Transverse colon (tissue), 4 donors: ENCODE results near the gene POLR2J2. TPM values are rescaled to one million over a fixed set of nuclear protein-coding genes. Genes with fewer than 3 reads are reported as not detected.
"Not testable (repeated sequence)": the region's sequence is repeated elsewhere in the genome, so short reads cannot be mapped to it uniquely, and the experiment has no call there.

Experiments used
- DNase-seq: peaks from one replicate; pipeline ENCODE4 v3.0.0-alpha.2; 2019
- H3K27ac ChIP-seq, 4 donors: fragments of 200-600 bp; sonication (generic); 2 replicates each; pipeline ENCODE4 v1.5.1; 2016 to 2018; ENCODE audit warnings: inconsistent platforms in 4 of 4
- H3K27me3 ChIP-seq: fragments of 200-600 bp; sonication (generic); 2 replicates; pipeline ENCODE4 v1.5.1; 2017; ENCODE audit warnings: inconsistent platforms
- H3K36me3 ChIP-seq, 4 donors: fragments of 200-600 bp; sonication (generic); 2 replicates each; pipeline ENCODE4 v1.5.1; 2017 to 2019; ENCODE audit warnings: inconsistent platforms in 4 of 4
- H3K4me1 ChIP-seq, 4 donors: fragments of 200-600 bp; sonication (generic); 2 replicates each; pipeline ENCODE4 v1.5.1; 2017 to 2020; ENCODE audit warnings: inconsistent platforms in 4 of 4
- H3K4me3 ChIP-seq, 4 donors: fragments of 200-600 bp; sonication (generic); 1 replicate in 1 of 4; 2 replicates in 3 of 4; pipeline versions ENCODE4 v1.5.1 to v1.6.1; 2017 to 2019; ENCODE audit warnings: inconsistent platforms in 4 of 4
- H3K9me3 ChIP-seq, 2 donors: fragments of 200-600 bp; sonication (generic); 2 replicates each; pipeline ENCODE4 v1.5.1; 2017 to 2019; ENCODE audit warnings: inconsistent platforms in 2 of 2
- WGBS, 2 donors: methylation state at CpG; one replicate each; pipeline ENCODE4 v1.1.5; 2018; ENCODE audit warnings: low coverage in 1 of 2; 5-methylcytosine and 5-hydroxymethylcytosine counted together
- in situ Hi-C, 4 donors: fragments of 200-750 bp; cut with MboI; loops; one replicate each; pipeline versions ENCODE4 v1.15.0 to v1.15.1; 2017; ENCODE audit warnings: low sequenced_read_pairs in 3 of 4, low pct_ligation_motif_present in 1 of 4, low pct_unique_long_range_greater_than_20kb in 1 of 4
- intact Hi-C: fragments of 100-400 bp; cut with DNase I; formaldehyde crosslinking; loops from one replicate; pipeline ENCODE4 v1.15.1; 2023; ENCODE audit warnings: low total_unique reads
- total RNA-seq, 4 donors: library from RNA; depleted of rRNA; stranded (reverse); fragments of >200 nt; gene quantifications; one replicate each; pipeline ENCODE4 v1.1.0, GENCODE V29; 2016

The POLR2J2 gene
- 1 to 10 TPM; 1.1 to 6.7 (median 5.2) TPM for total RNA-seq

DNA sequence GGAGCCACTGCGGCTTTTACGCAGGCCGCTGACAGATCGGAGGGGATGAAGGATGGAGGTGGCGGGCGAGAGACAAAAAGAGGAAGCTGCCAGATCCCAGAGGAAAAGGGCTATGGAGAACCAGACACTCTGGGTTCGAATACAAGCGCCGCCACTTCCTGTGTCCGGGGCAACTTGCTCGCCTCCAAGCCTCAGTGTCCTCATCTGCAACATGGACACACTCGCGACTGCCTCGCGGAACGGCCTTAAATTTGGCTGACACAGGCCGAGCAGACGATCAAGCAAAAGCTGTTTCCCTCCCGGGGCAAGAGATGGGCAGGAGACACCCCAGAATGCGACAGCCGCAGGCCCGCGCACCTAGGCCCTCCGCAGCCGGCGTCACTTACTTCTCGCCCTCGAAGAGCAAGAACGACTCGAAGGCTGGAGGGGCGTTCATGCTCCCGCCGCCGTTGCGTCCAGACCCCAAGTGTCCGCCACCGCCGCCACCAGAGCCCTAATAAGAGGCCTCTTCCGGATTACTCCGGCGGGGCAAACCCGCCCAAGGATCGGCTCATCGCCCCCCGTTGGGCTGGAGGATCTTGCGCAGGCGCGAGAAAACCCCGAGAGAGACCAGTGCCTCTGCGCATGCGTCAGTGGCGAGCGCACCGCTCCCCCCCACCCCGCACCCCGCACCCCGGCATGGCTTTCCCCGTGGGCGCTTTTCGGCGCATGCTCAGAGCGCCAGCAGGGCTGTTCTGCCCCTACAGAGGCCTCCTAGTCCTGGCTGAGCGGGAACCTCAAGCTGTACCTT is at the start of gene POLR2J2:
Gene POLR2J2 (minus strand): TSS at position 498 of the 790 bp plus-strand sequence. CDS start 62 bp downstream, at position 436.
- intact Hi-C loops, result not testable (repeated sequence)
- peak within 1 kb of the TSS in 3 of 4 donors; percentile 48 to 58 (median 53) for H3K27ac ChIP-seq

DNA sequence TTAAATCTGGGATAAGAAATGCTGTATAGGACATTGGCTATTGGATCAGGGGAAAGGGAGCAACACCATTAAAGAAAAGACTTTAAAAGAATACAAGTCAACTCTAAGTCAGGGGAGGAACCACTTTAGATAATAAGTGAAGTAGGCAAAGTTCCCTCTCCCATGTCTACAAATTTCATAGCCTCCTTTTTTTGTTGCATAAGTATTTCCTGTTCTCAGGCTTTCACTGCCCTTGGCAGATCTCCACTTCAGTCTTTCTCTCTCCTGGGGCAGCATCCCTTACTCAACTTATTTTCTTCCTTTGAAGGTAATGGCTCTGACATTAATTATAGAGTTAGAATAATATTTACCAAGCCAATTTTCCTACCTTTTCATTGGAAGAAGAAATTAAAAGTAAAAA is 47.0 kb upstream of the POLR2J2 start:
- H3K36me3 ChIP-seq, H3K9me3 ChIP-seq, H3K4me3 ChIP-seq, H3K27me3 ChIP-seq, H3K27ac ChIP-seq, DNase-seq, in situ Hi-C loops, H3K4me1 ChIP-seq, intact Hi-C loops: not testable (repeated sequence)

More for the DNA sequence above, at the start of gene POLR2J2:
- H3K36me3 ChIP-seq, H3K9me3 ChIP-seq, H3K4me1 ChIP-seq, in situ Hi-C loops, H3K27me3 ChIP-seq: not testable (repeated sequence)
- peak; percentile 84 for DNase-seq
- no CpG with 5 or more reads among the region's 63 CpGs for WGBS, 2 donors
- H3K4me3 ChIP-seq, result peak within 1 kb of the TSS in 3 of 4 donors; percentile 22 to 48 (median 32)

DNA sequence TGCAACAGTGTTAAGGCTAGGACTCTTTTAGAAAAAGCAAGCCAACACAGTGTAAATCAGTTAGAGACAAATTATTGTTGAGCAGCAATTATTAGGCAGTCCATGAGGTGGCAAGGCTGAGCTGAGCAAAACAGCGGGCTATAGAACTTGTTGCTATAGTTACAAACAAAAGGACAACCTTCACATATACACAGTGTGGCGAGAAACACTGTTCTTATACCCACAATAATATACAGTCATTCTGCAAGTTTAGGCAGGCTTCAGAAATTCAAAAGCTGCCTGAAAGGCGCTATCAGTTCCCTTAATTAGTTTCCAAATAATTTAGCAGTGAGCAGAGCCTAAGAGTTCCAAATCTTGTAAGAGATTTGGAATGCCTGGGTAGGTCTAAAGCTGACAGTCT is 44.3 kb upstream of the POLR2J2 start:
- H3K9me3 ChIP-seq, in situ Hi-C loops, DNase-seq, H3K4me3 ChIP-seq, H3K27ac ChIP-seq, H3K36me3 ChIP-seq, H3K27me3 ChIP-seq, intact Hi-C loops, H3K4me1 ChIP-seq: not testable (repeated sequence)
- WGBS, 2 donors, result 48 to 83% methylated on average over 2 of the region's 3 CpGs

DNA sequence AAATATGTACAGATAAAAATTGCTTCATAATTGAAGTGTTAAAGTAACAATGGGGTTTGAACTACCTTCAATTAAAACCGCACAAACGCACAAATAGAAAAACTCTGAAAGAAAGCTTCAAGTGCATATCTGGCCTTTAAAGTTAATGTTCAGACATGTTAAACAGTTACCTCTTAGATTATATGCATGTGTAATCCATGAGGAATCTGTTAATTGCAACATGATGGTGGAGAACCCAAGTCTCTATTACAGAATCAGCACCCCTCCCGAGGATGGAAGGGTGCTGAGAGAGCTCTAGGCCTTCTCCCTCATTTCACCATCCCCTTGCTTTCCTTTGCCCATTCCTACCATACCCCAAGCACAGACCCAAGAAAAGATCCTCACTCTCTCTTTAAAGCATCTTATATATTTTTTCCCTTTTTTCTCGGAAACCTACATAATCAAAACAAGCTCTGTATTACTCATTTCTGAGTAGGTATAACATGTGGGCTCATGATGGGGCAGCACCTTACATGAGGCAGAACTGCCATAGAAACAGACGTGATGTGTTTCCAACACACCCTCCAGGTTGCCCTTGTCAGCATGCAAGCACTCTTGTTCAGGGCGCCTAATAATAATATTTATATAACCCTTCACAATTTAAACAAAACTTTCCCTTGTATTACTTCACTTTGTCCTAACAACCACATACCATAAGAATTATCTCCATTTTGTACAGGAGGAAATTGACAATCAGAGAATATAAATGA is 43.5 kb upstream of the POLR2J2 start:
- not testable (repeated sequence) for DNase-seq, H3K27me3 ChIP-seq

DNA sequence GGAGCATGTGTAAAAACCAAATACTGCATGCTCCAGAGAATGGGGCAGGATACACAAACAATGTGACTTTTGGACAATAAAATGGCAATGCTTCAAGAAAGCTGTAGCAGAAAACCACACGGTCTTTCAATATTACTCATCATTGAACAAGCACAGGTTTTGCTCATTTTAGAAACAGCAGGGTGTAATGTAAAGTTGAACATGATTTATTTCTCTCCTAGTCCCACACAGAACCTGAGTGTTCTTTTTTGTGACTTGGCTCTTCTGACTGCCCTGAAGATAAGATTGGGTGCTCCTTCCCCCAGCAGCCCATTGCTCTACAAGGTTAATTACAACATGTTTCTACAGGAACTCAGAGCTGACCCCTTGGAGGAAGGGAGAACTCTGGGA is 42.2 kb upstream of the POLR2J2 start:
- in situ Hi-C loops, intact Hi-C loops: not testable (repeated sequence)
- WGBS, 2 donors, result no CpG with 5 or more reads among the region's 1 CpG

More for the DNA sequence above, 43.5 kb upstream of the POLR2J2 start:
- H3K27ac ChIP-seq, H3K4me3 ChIP-seq, intact Hi-C loops, H3K4me1 ChIP-seq, in situ Hi-C loops, H3K9me3 ChIP-seq, H3K36me3 ChIP-seq: not testable (repeated sequence)
- WGBS, 2 donors, result 75 to 90% methylated on average over 2 to 6 of the region's 6 CpGs

DNA sequence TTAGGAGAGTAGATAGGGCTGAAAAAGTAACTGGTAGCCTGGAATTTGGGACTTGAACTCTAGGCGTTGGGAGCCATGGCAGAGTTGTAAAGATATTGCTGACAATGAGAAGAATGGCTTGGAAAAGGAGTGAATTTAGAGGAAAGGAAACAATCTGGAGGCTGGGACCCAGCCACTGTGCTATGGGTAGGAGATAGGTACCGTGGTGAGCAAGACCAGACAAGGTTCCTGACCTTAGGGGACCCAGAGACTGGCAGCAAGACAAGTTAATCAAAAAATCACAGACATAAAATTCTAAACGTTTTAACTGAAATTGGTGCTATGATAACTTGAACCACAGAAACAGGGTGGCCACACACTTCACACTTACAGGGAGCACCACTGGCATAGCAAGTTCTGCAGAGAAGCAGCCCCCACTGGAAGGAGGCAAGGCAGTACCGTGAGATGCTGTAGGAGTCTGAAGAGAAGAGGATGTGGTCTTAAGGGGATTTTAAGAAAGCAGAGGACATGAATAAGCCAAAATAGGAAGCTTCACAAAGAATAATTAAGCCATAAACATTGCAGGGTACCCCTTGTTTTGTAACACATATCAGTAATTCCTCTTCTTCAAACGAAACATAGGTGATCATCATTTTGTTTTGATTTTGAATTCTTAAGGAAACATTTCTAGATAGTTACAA is 41.7 kb upstream of the POLR2J2 start:
- H3K4me3 ChIP-seq, intact Hi-C loops, H3K27me3 ChIP-seq, H3K9me3 ChIP-seq, in situ Hi-C loops, H3K36me3 ChIP-seq, DNase-seq, H3K4me1 ChIP-seq, H3K27ac ChIP-seq: not testable (repeated sequence)
- 38 to 40% methylated on average over 5 of the region's 5 CpGs for WGBS, 2 donors

More for the DNA sequence above, 42.2 kb upstream of the POLR2J2 start:
- not testable (repeated sequence) for H3K27me3 ChIP-seq, H3K4me1 ChIP-seq, DNase-seq, H3K27ac ChIP-seq, H3K9me3 ChIP-seq, H3K36me3 ChIP-seq, H3K4me3 ChIP-seq

DNA sequence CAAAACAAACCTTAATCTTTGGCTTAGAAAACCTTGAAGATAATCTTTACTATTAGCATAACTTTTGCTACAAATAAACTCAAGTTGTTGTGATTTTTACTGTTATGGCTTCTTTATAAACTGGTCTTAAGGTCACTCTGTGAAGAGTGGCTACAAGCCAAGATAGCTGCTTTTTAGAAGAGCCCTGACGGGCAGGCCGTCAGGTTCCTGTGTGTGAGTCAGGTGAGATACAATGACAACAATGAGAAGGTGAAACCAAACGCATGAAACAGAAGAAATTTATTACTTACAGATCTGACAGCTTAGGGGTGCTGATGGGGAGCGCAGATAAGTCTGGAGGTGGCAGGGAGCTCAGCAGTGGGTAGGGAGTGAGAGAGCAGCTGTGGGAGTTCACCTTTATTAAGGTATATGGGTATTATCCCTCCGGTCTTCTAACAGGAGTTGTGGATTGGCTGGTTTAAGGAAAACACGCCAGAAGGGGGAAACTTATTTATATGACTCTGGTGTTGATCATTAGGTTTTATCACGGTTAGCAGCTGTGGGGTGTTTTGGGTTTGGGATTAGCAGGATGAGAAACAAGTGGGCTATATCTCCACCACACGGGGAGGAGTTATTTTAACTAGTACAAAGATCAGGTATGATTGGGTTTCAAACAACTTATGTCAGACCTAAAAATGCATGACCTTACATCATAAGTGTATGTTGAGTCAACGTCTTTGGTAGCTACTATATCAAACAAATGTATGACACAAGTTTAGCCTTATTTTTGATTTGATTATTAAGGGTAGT is 27.7 kb upstream of the POLR2J2 start:
- in situ Hi-C loops, intact Hi-C loops, H3K36me3 ChIP-seq, H3K4me1 ChIP-seq, H3K4me3 ChIP-seq, DNase-seq, H3K9me3 ChIP-seq, H3K27ac ChIP-seq, H3K27me3 ChIP-seq: not testable (repeated sequence)
- 56 to 72% methylated on average over 6 to 9 of the region's 9 CpGs for WGBS, 2 donors

DNA sequence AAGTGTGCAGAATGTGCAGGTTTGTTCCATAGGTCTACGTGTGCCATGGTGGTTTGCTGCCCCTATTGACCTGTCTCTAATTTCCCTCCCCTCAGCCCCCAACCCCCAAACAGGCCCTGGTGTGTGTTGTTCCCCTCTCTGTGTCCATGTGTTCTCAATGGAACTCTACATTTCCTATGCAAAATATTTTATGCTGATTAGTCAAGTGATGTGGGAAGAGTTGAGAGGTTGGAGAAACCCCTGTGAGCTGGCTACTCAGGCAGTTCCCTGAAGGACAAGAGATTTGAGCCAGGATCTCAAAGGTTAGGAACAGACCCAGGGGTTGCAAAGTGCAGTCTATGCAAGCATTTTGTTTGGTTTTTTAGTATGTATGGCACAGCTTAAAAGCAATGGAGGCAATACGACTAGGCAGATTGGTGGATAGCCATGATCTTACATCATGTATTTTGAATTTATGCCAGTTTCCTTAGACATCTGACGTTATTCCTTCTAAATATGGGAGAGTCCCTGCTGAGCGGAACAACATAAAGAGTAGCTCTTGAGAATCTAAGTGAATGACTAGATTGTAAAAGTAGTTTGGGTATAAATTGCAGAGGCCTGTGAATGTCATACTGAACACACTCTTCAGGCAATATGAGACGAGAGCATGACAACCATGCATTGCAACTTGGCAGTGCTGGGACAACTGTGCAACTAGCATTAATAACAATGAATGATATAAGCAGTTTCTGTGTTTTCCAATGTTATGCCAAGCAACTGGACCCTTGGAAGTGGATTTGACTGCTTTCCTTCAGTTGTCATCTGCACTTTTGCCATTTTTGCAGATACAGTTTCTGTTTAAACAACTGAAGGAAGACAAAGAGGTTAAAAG is 26.4 kb upstream of the POLR2J2 start:
- H3K4me1 ChIP-seq, DNase-seq, H3K4me3 ChIP-seq, H3K9me3 ChIP-seq, in situ Hi-C loops, H3K27ac ChIP-seq, intact Hi-C loops, H3K27me3 ChIP-seq, H3K36me3 ChIP-seq: not testable (repeated sequence)
- 50 to 66% methylated on average over 1 to 5 of the region's 5 CpGs for WGBS, 2 donors

DNA sequence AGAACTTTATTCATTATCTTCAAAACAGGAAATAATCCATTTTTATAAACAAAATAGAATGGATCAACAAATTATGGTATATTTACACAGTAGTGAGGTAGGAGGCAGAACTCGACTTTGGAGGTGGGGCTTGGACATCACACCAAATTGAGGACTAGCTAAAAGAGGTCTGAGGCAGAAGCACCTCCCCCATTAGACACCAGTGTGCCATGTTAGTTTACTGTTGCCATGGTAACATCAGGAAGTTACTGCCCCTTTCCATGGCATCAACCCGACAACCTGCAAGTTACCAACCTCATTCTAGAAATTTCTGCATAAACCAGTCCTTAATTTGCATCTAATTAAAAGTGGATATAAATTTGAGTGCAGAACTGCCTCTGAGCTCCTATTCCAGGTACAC is 24.5 kb upstream of the POLR2J2 start:
- 22% methylated on average over 1 of the region's 2 CpGs; no CpG with 5 or more reads in 1 of the 2 donors for WGBS, 2 donors
- H3K9me3 ChIP-seq, H3K27me3 ChIP-seq, H3K27ac ChIP-seq, H3K36me3 ChIP-seq, H3K4me1 ChIP-seq, in situ Hi-C loops, DNase-seq, H3K4me3 ChIP-seq, intact Hi-C loops: not testable (repeated sequence)
